Measurements from ENCODE around the gene PLCB1.

PLCB1 gene

GRCh38 chr20:8498571-8498970, 366.5 kb downstream of the PLCB1 start:
- H3K27me3 Mint-ChIP-seq: peaks cover 14% of the 10 kb centered on the region
- no peak overlapping the region for H3K4me3 Mint-ChIP-seq
- H3K36me3 Mint-ChIP-seq: no peaks in the 10 kb centered on the region
- no peak overlapping the region for H3K27ac Mint-ChIP-seq
- ATAC-seq: no peak
- H3K4me1 Mint-ChIP-seq: no peaks in the 10 kb centered on the region
- H3K9me3 Mint-ChIP-seq: no peaks in the 10 kb centered on the region

GRCh38 chr20:8504030-8504429, 372.0 kb downstream of the PLCB1 start:
- ATAC-seq: no peak
- no peak overlapping the region for H3K27ac Mint-ChIP-seq
- H3K36me3 Mint-ChIP-seq: no peaks in the 10 kb centered on the region
- H3K4me3 Mint-ChIP-seq: no peak overlapping the region
- H3K4me1 Mint-ChIP-seq: no peaks in the 10 kb centered on the region
- no peaks in the 10 kb centered on the region for H3K9me3 Mint-ChIP-seq
- H3K27me3 Mint-ChIP-seq: no peaks in the 10 kb centered on the region

- Mint-ChIP-seq H3K4me3 (no peak overlapping the region), H3K36me3 (no peaks in the 10 kb centered on the region), H3K4me1 (no peaks in the 10 kb centered on the region), H3K9me3 (no peaks in the 10 kb centered on the region), H3K27ac (no peak overlapping the region), H3K27me3 (no peaks in the 10 kb centered on the region)
- no peak for ATAC-seq
Measured at GRCh38 chr20:8505476-8506200, 373.6 kb downstream of the PLCB1 start.

- Mint-ChIP-seq H3K27ac (no peak overlapping the region), H3K36me3 (no peaks in the 10 kb centered on the region), H3K4me3 (no peak overlapping the region), H3K27me3 (no peaks in the 10 kb centered on the region), H3K9me3 (no peaks in the 10 kb centered on the region), H3K4me1 (no peaks in the 10 kb centered on the region)
- ATAC-seq: no peak
Measured at GRCh38 chr20:8507231-8507630, 375.2 kb downstream of the PLCB1 start.

GRCh38 chr20:8509809-8510208, 377.7 kb downstream of the PLCB1 start:
- no peaks in the 10 kb centered on the region for H3K27me3 Mint-ChIP-seq
- ATAC-seq: no peak
- H3K9me3 Mint-ChIP-seq: no peaks in the 10 kb centered on the region
- H3K27ac Mint-ChIP-seq: no peak overlapping the region
- no peaks in the 10 kb centered on the region for H3K4me1 Mint-ChIP-seq
- no peak overlapping the region for H3K4me3 Mint-ChIP-seq
- H3K36me3 Mint-ChIP-seq: no peaks in the 10 kb centered on the region

- H3K9me3 Mint-ChIP-seq: no peaks in the 10 kb centered on the region
- H3K27me3 Mint-ChIP-seq: no peaks in the 10 kb centered on the region
- no peak overlapping the region for H3K27ac Mint-ChIP-seq
- ATAC-seq: no peak
- H3K4me1 Mint-ChIP-seq: no peaks in the 10 kb centered on the region
- H3K36me3 Mint-ChIP-seq: no peaks in the 10 kb centered on the region
- H3K4me3 Mint-ChIP-seq: no peak overlapping the region
Measured at GRCh38 chr20:8510808-8511207, 378.7 kb downstream of the PLCB1 start.

GRCh38 chr20:8512003-8512402, 379.9 kb downstream of the PLCB1 start:
- no peak for ATAC-seq
- no peak overlapping the region for H3K4me3 Mint-ChIP-seq
- no peaks in the 10 kb centered on the region for H3K27me3 Mint-ChIP-seq
- H3K9me3 Mint-ChIP-seq: no peaks in the 10 kb centered on the region
- H3K4me1 Mint-ChIP-seq: no peaks in the 10 kb centered on the region
- H3K36me3 Mint-ChIP-seq: no peaks in the 10 kb centered on the region
- H3K27ac Mint-ChIP-seq: no peak overlapping the region

- Mint-ChIP-seq H3K27ac (no peak overlapping the region), H3K4me3 (no peak overlapping the region), H3K4me1 (peaks cover 10% of the 10 kb centered on the region), H3K36me3 (no peaks in the 10 kb centered on the region), H3K27me3 (no peaks in the 10 kb centered on the region), H3K9me3 (no peaks in the 10 kb centered on the region)
- no peak for ATAC-seq
Measured at GRCh38 chr20:8515810-8516435, 383.9 kb downstream of the PLCB1 start.

GRCh38 chr20:8518878-8519277, 386.8 kb downstream of the PLCB1 start:
- ATAC-seq: no peak
- H3K27ac Mint-ChIP-seq: no peak overlapping the region
- no peaks in the 10 kb centered on the region for H3K9me3 Mint-ChIP-seq
- H3K4me1 Mint-ChIP-seq: peaks cover 10% of the 10 kb centered on the region
- no peaks in the 10 kb centered on the region for H3K36me3 Mint-ChIP-seq
- H3K4me3 Mint-ChIP-seq: no peak overlapping the region
- H3K27me3 Mint-ChIP-seq: no peaks in the 10 kb centered on the region

GRCh38 chr20:8519887-8520286, 387.8 kb downstream of the PLCB1 start:
- no peaks in the 10 kb centered on the region for H3K27me3 Mint-ChIP-seq
- no peaks in the 10 kb centered on the region for H3K36me3 Mint-ChIP-seq
- no peak overlapping the region for H3K27ac Mint-ChIP-seq
- peaks cover 10% of the 10 kb centered on the region for H3K4me1 Mint-ChIP-seq
- H3K9me3 Mint-ChIP-seq: no peaks in the 10 kb centered on the region
- no peak overlapping the region for H3K4me3 Mint-ChIP-seq
- no peak for ATAC-seq

GRCh38 chr20:8522168-8522567, 390.1 kb downstream of the PLCB1 start:
- no peak for ATAC-seq
- no peak overlapping the region for H3K4me3 Mint-ChIP-seq
- no peaks in the 10 kb centered on the region for H3K27me3 Mint-ChIP-seq
- no peaks in the 10 kb centered on the region for H3K36me3 Mint-ChIP-seq
- H3K9me3 Mint-ChIP-seq: no peaks in the 10 kb centered on the region
- H3K4me1 Mint-ChIP-seq: peaks cover 10% of the 10 kb centered on the region
- no peak overlapping the region for H3K27ac Mint-ChIP-seq

GRCh38 chr20:8523684-8524083, 391.6 kb downstream of the PLCB1 start:
- Mint-ChIP-seq H3K4me1 (peaks cover 17% of the 10 kb centered on the region), H3K36me3 (no peaks in the 10 kb centered on the region), H3K9me3 (no peaks in the 10 kb centered on the region), H3K27me3 (no peaks in the 10 kb centered on the region), H3K4me3 (no peak overlapping the region), H3K27ac (no peak overlapping the region)
- ATAC-seq: no peak

- no peaks in the 10 kb centered on the region for H3K27me3 Mint-ChIP-seq
- no peak overlapping the region for H3K27ac Mint-ChIP-seq
- H3K9me3 Mint-ChIP-seq: no peaks in the 10 kb centered on the region
- no peaks in the 10 kb centered on the region for H3K36me3 Mint-ChIP-seq
- ATAC-seq: no peak
- peaks cover 10% of the 10 kb centered on the region for H3K4me1 Mint-ChIP-seq
- no peak overlapping the region for H3K4me3 Mint-ChIP-seq
Measured at GRCh38 chr20:8524101-8525016, 392.3 kb downstream of the PLCB1 start.

GRCh38 chr20:8525017-8525343, 392.9 kb downstream of the PLCB1 start:
- H3K36me3 Mint-ChIP-seq: no peaks in the 10 kb centered on the region
- no peak overlapping the region for H3K27ac Mint-ChIP-seq
- H3K4me3 Mint-ChIP-seq: no peak overlapping the region
- H3K4me1 Mint-ChIP-seq: peaks cover 7% of the 10 kb centered on the region
- no peaks in the 10 kb centered on the region for H3K9me3 Mint-ChIP-seq
- no peaks in the 10 kb centered on the region for H3K27me3 Mint-ChIP-seq
- ATAC-seq: no peak

GRCh38 chr20:8526610-8527009, 394.5 kb downstream of the PLCB1 start:
- no peaks in the 10 kb centered on the region for H3K36me3 Mint-ChIP-seq
- no peak overlapping the region for H3K27ac Mint-ChIP-seq
- ATAC-seq: no peak
- H3K27me3 Mint-ChIP-seq: no peaks in the 10 kb centered on the region
- H3K9me3 Mint-ChIP-seq: no peaks in the 10 kb centered on the region
- H3K4me1 Mint-ChIP-seq: peaks cover 7% of the 10 kb centered on the region
- no peak overlapping the region for H3K4me3 Mint-ChIP-seq

Measured in stimulated activated memory B cell treated with anti-CD40 and anti-IgM and Interleukin-4, amounts not matched to agents 10 μg/mL and 1 μg/mL and 100 μg/mL, for 72 hours (primary cell).